Inflammatory macrophage (primary cell): ENCODE data around the gene RASA2.
"Not testable (repeated sequence)": the region's sequence is repeated elsewhere in the genome, so short reads cannot be mapped to it uniquely, and the experiment has no call there.

ENCODE experiments used
- DNase-seq, 2 donors: peaks; one replicate each; pipeline ENCODE4 v3.0.0-alpha.2; 2020 to 2022

The RASA2 gene

DNA sequence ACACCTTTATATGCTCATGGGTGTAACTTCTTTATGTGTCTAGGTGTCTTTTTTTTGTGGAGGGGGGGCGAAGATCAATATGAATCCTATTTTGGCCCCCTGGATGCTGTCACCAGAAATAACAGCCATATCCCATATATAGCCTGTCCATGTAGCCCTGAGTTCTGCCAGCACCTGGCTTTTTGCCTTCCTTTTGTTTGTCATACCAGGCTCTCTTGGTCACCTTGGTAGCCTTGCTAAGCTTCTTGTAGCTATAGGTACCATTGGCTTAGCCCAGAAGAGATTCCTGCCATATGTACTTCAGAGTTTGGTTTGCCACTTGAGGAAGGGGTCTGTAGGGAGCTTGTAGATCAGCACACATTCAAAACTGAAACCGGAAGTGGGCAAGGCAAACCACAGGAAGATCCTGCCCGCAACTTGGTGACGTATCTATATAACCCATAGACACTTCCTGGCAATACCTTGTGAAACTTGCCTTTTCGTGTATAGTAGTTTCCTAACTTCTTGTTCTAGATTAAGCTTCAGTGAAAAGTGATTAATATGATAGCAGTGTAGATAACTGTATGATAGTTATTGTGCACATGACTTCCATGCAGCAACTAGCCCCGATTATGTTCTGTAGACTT lies 11.9 kb downstream of the RASA2 start:
- peak; percentile 89 to 93 for DNase-seq

DNA sequence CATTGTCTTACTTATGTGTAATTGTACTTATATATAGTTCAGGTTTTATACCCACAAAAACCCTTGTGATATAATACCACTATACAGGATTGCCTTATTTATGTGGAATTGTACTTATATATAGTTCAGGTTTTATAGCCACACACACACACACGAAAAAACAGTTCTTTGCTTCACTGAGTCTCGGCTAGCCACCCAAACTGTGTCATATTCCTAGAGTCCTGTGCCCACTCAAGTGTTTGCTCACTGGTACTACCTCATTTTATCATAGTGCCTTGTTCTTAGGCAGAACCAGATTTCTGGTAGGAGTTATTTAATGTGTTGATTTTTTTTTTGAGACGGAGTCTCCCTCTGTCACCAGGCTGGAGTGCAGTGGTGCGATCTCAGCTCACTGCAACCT lies 12.5 kb downstream of the RASA2 start:
- DNase-seq, result peak; percentile 36 to 52

DNA sequence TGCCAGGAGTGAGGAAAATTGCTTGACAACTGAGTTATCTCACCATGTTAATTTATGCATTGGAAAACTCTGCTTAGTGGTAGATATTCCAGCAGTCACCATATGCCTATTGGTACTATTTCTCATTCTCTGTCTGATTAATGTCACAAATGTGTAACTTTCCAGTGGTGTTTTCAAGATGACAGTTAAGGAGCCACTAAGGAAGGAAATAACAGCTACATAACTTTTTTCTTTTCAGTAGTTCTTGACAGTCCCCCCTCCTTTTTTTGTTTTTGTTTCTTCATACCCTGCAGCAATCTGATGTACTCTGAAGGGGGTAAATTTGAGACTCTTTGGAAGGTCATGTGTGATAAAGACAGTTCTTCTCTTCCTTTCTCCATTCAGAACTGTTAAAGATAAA lies 13.1 kb downstream of the RASA2 start:
- DNase-seq, result no peak

DNA sequence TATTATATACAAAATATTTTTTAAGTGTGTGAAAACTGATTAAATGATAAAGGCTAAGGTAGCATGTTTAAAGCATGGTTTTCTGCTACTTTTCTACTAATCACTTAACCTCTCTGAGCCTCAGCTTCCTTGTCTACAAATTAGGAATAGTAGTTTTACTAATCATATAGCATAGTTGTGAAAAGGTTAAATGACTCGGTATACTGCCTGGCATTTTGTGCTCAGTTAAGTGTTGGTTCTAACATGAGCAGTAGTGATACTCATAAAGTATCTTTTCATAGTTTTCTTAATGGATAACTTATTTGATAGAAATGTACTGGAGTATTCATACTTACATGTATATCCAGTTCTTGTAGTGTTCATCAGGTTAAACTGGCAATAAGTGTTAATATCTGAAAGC lies 13.6 kb downstream of the RASA2 start:
- no peak for DNase-seq

DNA sequence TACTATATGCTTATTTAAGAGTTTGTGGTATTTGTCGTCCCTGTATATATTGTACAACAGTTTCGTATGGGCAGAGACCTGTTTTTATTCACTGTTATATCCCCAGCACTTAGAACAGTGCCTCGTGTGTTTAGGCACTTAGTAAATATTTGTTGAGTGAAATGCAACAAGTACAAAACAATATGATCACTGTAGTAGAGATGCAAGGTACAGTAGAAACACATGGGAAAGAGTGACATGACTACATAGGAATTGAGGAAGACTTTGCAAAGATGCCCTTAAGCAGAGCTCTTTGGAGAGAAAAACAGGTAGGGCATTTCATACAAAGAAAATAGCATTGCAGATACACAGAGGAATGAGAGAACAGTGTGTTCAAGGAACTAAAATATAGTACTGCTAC lies 18.3 kb downstream of the RASA2 start:
- DNase-seq, result no peak

DNA sequence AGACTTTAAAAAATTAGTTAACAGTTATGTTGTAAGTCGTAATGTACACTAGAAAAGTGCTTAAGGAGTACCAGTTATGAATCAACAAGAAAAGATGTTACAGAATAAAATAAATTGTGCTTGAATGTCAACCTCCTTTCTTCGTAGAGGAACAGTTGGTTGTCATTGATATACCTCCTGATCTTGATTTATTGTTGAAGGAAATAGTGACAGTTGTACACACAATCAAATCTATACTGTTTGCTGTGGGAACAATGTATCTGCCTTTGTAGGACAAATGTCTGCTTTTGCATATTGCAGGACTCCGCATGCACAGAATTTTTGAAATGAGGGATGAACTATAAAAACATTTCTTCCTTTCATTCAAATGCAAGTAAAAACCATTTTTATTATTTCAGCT lies 19.2 kb downstream of the RASA2 start:
- DNase-seq, result no peak

DNA sequence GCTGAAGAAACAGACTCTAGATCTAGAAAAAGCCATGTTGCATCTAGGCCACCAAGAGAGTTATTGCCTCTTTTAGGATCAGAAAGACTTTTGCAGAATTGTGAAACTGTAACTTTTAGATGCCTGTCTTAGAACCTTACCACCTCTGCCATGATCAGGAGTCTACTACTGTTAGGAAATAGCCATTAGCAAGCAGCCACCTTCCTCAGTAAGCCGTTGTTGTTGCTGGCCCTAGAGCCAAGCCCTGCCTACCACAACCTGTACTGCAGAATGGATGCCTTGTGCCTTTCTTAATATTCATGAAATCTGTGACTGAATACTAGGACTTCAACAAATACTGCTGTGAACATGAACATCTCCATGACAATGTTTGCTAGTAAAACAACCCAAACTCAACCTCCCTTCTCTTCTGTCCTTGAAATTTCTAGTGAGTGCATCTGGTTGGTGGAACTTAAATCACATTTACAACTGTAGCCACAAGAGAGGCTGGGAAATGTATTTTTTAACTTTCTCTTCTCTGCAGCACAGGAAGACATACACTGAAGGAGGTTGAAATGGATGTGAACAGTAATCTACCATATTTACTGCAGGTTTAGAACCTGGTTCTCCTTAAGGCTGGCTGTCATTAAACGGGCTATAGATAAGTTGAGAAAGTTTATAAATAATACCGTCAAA lies 20.7 kb downstream of the RASA2 start:
- DNase-seq, result no peak

DNA sequence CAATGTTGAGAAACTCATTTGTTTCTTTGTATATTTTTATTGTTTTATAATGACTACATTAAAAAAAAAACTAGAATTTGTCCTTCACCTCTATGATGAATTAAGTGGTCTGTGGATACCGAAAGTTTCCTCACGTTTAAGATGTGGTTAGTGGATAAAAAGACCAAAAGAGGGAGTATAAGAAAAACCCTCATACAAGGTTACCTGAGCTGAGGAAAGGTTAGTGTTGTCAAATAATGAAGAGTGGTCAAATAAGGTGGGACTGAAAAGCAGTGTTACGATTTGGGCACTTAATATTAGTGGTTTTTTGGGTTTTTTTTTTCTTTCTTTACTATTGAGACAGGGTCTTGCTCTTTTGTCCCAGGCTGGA lies 21.2 kb downstream of the RASA2 start:
- no peak for DNase-seq

DNA sequence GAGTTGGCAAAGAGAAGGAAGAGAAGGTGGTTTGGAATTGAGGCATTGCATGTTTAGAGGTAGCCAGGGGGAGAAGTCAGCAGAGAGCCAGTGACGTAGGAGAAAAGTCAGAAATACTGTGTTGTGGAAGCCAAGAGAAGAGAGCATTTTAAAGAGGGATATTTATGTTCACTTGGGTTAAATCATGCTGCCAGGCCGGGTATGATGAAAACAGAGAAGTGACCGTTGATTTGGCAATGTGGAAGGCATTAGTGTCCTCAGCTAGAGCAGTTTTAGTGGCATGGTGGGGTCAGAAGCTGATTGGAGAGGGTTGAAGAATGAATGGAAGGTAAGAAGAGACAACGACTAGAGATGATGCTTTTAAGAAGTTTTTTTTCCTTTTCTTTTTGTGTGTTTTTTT lies 24.5 kb downstream of the RASA2 start:
- DNase-seq, result peak; percentile 42 to 52

DNA sequence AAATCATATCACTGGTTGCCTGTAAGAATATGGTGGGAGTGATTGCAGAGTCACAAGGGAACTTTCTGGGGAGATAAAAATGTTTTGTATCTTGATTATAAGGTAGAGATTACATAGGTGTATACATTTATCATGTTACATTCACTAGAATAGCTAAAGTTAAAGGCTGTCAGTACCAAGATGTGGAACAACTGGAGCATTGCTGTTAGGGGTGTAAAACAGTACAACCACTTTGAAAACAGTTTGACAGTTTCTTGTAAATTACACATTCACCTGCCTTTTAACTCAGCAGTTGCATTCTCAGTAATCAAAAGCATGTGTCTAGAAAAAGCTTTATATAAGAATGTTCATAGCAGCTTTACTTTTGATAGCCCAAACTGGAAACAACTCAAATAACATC lies 27.6 kb downstream of the RASA2 start:
- no peak for DNase-seq

DNA sequence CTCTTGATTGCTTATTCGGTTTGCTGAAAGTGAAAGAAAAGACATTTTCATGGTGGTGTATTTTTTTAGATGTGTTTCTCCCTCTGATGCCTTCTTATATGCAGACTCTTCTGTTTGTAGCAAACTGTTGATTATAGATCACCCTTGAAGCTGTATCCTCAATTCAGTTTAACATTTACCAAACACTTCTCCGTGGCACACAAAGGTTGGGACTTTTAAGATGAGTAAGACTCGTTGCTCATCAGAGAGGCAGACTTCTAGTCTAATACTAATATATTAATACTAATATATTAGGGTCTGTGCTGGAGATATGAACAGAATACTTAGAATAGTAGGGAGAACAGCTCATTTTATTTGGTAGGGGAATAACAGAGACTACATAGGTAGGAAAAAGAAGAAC lies 32.8 kb downstream of the RASA2 start:
- DNase-seq, result no peak

DNA sequence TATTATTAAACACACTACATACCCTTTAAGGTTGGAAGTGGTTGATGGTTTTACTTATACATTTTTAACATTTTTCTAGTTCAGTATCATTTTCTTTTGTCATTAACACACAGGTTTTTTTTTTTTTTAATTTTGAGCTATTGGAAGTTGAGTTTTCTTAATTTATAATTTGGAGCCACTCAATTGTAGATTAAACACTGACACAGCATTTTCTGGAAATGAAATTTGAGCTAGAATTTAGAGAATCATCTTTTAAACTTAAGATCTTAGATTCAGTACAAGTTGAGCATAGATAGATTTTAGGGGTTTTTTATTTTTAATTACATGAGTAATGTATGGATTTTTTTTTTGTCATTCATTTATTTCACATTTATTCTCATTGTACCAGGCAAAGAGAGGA lies 35.0 kb downstream of the RASA2 start:
- DNase-seq, result no peak

DNA sequence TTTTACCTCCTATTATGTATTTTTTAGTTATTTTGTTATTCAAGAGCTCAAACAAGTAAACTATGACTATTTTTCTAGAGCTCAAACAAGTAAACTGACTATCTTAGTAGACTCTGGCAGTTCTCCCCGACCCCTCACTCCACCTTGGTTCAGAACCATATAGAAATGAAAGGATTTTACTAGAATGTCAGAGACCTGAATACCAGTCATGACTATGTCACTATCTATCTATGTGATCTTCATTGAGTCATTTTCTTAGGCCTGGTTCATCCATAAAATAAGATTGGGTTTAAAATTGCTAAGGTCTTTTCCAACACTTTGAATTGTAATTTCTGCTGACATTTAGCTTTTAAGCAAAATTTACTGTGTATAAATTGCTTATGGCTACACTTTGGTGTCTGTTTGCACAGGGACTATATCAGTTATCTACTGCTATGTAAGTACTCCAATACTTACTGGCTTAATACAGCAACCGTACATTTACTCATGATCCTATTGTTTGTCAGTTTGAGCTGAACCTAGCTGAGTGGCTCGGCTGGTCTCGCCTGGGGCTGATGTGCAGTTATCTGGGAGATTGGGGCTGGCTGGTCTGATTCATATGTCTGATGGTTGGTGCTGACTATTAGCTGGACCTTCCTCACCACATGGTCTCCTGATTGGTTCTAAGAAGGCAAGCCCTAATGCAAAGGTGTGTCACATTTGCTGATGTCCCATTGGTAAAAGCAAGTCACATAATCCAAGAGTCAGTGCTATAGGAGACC lies 37.0 kb downstream of the RASA2 start:
- DNase-seq, result no peak

DNA sequence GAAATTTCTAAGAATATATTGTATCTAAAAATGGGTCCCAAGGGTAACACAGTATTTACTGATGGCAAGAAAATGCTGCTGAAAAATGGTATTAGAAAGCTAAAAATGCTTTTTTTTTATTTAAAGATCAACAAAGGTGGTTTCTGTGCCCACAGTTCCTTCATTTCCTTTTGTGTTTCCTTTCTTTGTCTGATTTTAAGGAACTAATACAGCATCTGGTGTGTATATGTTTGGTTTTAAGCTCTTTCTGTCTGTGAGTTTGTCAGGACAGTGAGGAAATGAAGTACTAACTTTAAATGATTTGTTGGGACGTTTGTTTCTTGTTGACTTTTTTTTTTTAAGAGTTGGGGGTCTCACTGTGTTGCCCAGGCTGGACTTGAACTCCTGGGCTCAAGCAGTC lies 38.2 kb downstream of the RASA2 start:
- DNase-seq, result no peak

DNA sequence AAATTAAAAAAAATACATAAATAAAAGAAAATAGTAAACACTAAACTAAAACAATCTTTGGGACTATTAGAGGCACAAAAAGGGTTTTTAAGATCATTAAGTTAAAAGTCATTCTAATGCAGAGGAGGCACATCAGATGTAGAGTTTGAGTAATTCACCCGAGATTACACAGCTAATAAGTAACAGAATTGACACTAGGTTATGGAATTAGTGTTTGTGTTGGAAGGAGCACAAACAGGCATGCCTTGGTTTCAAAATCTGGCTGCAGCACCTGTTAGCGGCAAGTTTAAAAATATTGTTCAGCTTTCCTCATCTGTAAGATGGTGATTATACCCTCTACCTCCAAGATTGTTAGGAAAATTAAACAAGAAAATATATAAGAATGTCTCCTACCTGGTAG lies 39.0 kb downstream of the RASA2 start:
- DNase-seq, result no peak

DNA sequence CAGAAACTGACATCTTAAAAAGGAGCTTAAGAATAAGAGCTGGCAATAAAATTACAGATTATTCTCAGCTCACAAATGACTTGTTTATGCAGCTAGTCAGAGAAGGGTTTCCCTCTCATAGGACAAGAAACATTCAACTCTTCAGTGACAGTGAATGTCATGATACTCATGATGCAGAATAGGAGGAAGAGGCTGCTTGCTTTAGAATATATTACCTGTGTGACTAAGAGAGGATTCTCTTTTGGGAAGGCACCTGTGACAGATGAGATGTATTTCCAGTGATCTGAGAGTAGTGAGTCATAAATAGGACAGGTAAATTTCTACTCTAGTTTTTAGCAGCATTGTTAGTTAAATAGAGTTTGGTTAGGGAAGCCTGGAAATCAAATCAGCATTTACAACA lies 39.9 kb downstream of the RASA2 start:
- DNase-seq, result no peak

DNA sequence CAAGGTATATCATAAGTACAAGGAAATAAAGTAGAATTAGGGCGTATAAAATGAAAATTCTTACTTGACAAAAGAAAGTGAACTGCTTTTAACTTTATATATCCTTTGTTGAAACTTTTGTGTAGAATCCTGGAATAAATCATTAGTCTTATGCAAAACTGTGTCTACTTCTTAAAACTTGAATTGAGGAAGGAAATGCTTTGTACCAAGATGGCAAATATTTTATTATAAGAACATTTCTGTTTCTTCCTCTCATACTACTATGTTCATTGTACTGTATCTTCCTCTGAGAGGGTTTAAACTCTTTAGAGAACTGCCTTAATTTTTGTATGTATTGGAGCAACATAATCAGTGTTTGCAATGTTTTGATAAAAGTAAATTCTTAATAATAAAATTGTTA lies 42.0 kb downstream of the RASA2 start:
- peak in 1 of 2 donors; percentile 59 for DNase-seq

DNA sequence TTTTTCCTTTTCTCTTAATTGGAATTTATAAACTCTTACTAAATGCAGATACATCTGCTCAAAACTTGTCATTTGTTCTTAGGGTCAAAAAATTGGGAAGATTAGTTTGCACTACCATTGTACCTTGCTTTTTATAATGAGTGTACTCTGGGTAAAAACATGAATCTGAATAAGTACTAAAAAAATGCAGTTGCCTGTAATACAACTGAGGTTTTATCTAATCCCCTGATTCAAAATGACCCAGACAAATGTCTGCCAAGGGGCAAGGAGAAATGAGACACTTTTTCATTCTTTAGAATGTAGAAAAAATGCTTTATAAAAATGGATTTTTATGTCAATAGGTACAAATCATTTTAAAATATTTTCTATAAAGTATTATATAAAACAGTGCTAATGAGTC lies 42.4 kb downstream of the RASA2 start:
- DNase-seq, result no peak

DNA sequence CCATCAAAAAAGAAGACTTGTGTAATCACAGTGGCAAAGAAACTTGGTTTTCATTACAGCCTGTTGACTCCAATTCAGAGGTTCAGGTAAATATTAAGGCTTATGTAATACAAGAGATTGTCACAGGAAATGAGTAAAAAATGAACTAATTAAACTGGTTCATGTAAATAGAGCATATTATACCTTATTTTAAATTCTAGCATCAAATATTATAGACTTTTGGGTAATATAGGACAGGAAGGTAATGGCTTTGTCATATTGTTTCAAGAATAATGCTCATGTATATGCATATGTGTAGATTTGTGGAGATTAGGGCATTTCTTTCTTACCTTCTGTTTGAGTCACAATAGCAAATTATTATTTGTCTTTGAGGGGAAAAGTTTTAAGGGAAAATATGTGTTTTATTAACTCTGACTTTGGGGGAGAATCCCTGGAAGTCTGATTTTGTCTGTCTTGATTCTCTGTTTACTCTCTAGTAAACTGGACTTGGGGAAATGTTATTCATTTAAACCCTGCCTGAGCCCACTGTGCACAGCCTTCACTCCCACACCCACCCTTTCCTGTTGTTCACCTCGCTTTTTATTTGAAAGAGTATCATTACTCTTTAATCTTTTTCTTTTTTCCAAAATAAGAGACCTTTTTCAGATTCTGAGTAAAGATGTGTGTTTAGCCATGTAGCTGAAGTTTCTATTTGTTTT lies 43.0 kb downstream of the RASA2 start:
- no peak for DNase-seq

DNA sequence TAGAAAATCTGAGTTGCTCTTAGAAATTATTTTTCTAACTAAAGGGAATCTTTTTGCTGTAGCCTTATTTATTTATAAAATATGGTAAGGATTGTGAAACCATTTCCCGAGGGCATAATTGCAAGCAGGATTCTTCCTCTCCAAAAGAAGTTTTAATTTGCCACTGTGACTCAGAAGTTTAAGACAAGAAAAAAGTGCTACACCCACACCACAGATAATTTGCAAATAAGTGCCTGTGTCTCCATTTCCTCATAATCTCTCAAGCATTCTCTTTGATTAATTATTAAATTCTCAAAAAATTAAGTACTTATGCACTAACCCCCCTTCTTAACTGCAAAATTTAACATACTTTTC lies 43.6 kb downstream of the RASA2 start:
- peak; percentile 51 to 72 for DNase-seq

DNA sequence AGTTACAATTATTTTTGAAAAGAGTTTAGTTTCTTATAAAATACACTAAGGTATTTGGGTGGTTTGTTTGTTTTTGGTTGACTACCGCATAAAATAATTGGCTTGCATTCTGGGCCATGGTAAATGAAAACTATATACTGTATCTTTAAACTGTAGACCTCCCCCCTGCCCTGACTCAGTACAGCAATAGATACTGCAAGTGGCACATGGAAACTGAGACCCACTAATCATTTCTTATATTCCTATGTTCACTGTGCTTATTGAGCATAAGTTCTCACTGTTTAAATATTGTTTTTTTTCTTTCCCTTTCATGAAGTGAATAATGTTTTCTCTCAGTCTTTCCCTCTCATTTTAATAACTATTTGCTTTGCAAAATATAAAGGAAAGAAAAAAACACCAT lies 45.8 kb downstream of the RASA2 start:
- no peak for DNase-seq

DNA sequence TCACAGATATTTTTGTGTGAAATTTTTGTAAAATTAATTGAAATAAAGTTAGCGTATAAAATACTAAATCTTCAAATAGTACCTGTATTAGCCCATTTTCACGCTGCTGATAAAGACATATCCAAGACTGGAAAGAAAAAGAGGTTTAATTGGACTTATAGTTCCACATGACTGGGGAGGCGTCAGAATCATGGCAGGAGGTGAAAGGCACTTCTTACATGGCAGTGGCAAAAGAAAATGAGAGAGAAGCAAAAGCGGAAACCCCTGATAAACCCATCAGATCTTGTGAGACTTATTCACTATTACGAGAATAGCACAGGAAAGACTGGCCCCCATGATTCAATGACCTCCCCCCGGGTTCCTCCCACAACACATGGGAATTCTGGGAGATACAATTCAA lies 49.2 kb downstream of the RASA2 start:
- not testable (repeated sequence) for DNase-seq

DNA sequence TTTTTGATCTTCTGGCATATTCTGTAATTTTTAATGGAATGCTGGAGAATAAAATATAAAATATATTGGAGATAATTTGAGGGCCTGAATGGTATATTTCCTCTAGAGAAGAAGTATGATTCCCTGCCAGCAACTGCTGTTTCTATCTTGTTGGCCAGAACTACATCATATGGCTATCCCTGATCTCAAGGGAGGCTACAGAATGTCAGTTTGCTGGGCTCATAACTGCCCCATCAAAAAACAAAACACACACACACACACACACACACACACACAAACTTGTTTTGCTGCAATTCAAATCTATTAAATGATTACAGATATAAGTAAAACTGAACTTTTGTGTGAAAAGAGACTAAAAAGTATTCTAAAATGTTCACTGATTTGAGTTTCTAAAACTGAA lies 51.0 kb downstream of the RASA2 start:
- no peak for DNase-seq
